Dermis blood vessel endothelial cell (primary cell): Measurements from ENCODE around the gene STARD3NL. TPM values are rescaled to one million over a fixed set of nuclear protein-coding genes. Genes with fewer than 3 reads are reported as not detected.
"Not testable (repeated sequence)": the region's sequence is repeated elsewhere in the genome, so short reads cannot be mapped to it uniquely, and the experiment has no call there.

ENCODE experiments used
- DNase-seq: peaks from one replicate; pipeline ENCODE4 v3.0.0; 2010
- total RNA-seq: library from RNA; depleted of rRNA; stranded (reverse); fragments of >200 nt; gene quantifications from 2 replicates; pipeline ENCODE4 v1.2.3, GENCODE V29; 2014

STARD3NL gene, protein sequence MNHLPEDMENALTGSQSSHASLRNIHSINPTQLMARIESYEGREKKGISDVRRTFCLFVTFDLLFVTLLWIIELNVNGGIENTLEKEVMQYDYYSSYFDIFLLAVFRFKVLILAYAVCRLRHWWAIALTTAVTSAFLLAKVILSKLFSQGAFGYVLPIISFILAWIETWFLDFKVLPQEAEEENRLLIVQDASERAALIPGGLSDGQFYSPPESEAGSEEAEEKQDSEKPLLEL
- 110 and 111 TPM in 2 replicates for total RNA-seq

DNA sequence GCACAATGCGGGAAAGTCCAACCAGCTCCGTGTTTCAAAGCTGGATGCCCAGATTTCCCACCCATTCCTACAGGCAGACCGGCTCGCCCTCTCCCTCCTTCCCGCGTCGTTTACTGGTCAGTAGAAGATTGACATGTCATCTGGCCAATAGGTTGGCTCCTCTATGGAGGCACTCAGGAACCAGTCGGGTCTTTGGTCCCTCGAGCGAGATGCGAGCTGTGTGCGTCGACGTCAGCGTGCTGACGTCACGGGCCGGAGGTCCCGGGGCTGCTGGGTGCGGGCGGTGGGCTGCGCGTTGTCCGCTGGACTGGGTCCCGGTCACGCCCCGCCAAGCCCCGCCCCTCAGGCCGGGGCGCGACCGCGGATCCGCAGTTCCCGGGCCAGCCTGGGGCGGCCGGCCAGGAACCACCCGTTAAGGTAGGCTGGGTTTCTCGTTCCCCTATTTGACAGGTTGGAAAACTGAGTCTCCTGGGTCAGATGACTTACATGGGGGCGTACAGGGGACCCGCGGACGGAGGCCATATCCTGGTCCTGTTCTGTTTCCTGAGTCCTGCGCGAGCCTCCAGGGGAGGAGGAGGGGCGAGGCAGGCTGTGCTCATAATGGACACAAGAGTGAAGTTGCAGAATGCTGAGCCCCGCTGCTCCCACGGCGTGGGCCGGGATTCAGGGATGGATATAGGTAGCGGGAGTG lies at the start of gene STARD3NL:
TSS of gene STARD3NL (plus strand) at position 242 of the 691 bp plus-strand sequence. CDS start 29,260 bp downstream, outside the sequence.
- peak; percentile 100 for DNase-seq

DNA sequence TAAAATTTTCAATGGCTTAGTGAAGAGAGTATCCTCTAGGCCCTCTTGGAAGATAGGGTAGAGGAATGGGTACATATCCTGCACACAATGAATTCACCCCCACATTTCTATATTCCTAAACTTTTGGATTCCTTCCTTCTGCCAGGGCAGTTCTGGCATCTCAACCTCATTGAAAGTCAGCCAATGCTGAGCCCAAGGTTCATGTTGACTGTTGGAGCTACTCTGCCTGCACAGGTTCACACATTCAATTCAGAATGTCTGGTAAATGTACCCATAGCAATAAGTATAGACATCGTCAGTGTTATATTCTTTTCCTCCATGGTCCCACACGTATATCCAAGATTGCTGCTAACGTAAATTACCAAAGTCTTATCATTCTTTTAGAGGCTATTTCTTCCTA lies 48.9 kb upstream of the STARD3NL start:
- DNase-seq = no peak

DNA sequence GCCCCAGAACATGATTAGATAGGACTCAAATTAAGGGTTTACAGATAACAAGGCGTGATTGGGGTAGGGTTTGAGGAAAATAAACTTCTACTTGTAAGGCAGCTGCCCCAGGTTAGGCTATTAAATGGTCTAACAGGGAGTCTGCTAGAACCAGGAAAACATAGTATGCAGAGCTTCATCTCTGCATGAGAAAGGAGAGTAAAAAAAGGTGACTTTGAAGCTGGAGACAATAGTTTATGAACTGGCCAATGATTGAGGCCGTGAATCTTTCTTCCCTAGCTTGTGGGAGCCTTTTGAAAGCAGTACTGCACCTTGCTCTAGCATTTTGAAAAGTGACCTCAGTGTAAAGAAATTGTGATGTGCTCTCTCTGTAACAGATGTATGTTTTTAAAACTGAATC lies 48.5 kb upstream of the STARD3NL start:
- DNase-seq = no peak

DNA sequence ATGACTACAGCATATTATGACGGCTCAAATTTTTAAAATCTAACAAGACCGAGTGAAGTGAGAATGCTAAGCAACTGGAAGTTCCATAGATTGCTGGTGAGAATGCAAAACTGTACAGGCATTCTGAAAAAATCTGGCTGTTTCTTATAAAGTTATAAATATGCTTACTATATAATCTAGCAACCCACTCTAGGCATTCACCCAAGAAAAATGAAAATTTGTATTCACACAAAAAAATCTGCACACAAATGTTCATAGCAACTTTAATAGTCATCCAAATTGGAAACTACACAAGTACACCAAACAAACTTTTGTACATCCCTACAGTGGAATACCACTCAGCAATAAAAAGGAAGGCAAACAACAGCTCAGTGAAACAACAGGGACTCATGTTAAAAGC lies 39.9 kb upstream of the STARD3NL start:
- DNase-seq = no peak

DNA sequence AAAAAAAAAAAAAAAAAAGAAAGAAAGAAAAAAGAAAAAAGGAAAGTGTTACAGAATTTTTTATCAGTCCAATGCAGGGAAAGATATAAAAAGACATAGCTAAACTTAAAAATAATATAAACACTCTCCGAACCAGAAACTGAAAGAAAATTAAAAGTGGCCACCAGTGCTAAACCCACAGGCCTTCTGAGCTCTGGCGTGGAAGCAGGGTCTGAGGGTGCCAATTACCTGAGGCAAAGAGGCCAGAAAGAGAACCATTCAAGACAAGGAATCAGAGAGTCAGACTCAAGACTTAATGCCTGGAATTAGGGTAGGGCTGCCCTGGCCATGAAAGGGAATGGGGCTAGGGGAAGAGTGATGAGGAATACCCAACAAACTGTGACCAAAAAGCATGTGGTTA lies 36.9 kb upstream of the STARD3NL start:
- DNase-seq = no peak

DNA sequence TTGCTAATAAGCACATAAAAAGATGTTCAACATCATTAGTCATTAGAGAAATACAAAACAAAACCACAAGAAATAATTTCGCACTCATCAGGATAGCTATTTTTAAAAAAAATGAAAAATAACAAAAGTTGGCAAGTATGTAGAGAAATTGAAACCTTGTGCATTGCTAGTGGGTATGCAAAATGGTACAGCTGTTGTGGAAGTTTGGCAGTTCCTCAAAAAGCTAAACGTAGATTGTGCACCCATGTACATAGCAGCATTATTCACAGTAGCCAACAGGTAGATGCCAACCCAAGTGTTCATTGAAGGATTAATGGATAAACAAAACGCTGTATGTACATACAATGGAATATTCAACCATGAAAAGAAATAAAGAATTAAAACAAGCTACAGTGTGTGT lies 35.3 kb upstream of the STARD3NL start:
- DNase-seq = no peak

DNA sequence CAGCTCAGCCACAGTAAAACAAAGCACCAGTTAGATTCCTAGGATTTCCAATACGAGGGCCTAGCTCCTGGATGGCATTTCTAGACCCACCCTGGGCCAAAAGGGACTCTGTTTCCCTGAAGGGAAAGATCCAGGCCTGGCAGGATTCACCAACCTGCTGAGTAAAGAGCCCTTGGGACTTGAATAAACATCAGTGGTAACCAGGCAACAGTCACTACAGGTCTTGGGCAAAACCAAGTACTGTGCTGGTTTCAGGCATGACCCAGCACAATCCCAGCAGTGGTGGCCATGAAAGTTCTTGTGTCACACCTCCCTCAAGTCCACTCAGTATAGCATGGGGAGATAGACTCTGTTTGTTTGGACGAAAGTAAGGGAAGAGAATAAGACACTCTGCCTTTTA lies 31.0 kb upstream of the STARD3NL start:
- DNase-seq = no peak

DNA sequence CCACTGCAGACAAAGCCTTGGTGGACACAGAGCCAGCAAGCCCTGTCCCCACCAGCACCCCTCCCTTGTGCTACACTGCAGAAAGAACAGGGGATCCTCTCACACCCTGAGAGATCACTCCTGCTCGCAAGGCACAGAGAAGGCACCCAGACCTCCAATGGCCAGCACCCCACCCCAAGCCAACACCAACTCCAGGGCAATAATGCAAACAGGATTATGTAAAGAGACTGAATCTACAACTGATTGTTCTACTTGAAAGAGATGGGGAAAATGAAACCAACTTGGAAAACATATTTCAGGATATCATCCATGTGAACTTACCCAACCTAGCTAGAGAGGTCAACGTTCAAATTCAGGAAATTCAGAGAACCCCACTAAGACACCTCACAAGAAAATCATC lies 26.5 kb upstream of the STARD3NL start:
- no peak for DNase-seq

DNA sequence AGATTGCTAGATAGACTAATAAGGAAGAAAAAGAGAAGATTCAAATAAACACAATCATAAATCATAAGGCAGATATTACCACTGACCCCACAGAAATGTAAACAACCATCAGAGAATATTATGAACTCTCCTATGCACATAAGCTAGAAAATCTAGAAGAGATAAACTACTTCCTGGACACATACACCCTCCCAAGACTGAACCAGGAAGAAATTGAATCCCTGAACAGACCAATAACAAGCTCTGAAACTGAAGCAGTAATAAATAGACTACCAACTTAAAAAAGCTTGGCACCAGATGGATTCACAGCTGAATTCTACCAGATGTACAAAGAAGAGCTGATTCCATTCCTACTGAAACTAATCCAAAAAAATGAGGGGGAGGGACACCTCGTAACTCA lies 24.5 kb upstream of the STARD3NL start:
- no peak for DNase-seq

DNA sequence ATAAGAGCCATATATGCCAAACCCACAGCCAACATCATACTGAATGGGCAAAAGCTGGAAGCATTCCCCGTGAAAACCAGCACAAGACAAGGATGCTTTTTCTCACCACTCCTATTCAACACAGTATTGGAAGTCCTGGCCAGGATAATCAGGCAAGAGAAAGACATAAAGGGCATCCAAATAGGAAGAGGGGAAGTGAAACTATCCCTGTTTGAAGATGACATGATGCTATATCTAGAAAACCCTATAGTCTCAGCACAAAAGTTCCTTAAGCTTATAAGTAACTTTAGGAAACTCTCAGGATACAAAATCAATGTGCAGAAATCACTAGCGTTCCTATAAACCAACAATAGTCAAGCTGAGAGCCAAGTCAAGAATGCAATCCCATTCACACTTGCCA lies 23.8 kb upstream of the STARD3NL start:
- no peak for DNase-seq

DNA sequence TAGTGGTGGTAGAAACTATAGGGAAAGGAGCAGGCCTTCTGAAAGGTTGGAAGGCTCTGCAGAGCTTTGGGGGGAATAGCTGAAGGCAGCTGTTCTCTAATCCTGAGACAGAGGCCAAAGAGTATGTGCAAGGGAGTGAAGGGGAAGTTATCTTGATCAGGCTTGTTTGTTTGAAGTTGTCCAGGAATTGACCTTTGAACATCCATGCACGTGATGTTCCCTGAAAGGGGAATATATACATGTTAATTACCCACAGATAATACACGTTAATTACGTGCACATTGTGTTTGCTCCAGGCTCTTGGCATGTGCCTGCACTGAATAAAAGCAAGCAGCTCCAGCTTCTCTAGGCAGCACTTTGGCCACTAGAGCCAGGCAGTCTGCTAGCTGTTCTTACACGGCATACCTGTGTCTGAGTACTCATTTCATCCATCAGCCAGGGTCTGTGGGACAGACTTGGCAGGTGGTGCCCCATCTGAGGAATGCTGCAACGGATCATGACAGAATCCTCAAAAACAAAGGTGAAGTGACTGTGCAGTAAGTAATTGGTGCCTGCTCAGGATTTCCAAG lies 18.0 kb upstream of the STARD3NL start:
- DNase-seq = no peak

DNA sequence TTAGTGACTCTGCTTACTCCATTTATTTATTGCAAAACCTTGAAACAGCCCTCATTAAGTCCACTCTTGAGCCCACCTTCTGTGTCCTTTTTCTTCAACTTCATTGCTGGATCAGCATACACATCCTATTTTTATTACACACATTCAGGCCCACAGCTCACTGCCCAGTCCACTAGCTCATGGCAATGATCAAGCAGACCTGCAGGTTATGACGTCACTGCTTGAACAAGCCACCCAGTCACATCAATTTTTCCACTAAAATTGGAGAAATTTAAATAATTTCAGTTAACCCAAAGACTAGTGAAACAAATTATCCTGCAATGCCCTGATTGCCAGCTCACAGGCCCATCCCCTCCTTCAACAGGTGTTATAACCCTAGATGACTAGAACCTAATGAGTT lies 16.0 kb upstream of the STARD3NL start:
- DNase-seq = no peak

DNA sequence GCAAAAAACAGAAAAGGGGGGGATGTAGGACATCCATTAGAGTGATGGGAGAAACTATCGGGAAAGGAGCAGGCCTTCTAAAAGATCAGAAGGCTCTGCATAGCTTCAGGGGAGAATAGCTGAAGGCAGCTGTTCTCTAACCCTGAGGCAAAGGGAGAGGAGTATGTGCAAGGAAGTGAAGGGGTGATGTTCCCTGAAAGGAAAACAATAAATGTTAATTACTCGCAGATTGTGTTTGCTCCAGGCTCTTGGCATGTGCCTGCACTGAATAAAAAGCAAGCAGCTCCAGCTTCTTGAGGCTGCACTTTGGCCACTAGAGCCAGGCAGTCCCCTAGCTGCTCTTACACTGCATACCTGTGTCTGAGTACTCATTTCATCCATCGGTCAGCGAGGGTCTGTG lies 14.4 kb upstream of the STARD3NL start:
- no peak for DNase-seq

DNA sequence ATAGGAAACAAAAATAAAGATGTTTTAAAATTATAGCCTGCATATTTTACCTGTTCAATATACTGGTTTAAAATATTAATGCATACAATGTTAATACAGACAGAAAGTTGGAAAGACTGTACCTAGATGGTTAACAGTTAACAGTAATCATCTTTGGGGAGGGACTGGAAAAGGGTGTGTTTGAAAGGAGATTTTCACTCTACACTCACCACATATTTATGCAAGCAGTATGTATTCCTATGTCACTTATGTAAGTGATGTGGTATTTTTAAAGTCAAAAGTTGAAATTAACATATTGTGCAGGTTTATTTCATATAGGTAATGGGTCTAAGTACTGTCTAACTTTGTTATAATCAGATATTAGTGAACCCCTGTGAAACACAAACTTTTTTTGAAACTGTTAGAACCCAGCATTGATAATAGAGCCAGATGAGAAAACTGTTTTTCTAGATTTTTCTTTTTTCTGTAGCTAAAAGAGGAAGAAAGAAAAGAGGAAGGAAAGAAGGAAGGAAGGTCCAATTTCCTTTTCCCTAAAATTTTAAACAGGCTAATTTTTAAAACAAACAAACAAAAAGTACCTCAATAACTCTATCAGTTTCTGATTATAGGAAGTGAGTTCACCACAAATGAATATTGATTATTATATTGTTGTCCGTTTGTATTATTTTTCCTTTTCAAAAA lies 9.0 kb upstream of the STARD3NL start:
- DNase-seq = no peak

DNA sequence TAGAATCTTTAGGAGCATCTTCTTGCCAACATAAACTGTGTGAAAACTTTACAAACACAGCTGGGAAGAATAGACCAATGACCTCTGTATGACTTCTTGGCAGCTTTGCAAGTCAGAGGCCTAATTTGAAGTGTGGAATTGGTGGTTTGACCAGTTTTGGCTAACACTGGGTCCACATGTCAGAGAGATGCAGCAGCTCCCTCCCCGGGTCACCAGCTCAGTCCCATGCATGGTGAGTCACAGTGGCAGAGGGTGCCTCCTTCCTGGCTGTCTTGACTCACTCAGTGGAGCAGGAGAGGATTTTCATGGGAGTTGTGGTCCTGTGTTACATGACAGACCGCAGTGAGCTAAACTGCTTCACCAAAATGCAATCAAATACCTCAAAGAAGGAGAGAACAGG lies 8.2 kb upstream of the STARD3NL start:
- no peak for DNase-seq

DNA sequence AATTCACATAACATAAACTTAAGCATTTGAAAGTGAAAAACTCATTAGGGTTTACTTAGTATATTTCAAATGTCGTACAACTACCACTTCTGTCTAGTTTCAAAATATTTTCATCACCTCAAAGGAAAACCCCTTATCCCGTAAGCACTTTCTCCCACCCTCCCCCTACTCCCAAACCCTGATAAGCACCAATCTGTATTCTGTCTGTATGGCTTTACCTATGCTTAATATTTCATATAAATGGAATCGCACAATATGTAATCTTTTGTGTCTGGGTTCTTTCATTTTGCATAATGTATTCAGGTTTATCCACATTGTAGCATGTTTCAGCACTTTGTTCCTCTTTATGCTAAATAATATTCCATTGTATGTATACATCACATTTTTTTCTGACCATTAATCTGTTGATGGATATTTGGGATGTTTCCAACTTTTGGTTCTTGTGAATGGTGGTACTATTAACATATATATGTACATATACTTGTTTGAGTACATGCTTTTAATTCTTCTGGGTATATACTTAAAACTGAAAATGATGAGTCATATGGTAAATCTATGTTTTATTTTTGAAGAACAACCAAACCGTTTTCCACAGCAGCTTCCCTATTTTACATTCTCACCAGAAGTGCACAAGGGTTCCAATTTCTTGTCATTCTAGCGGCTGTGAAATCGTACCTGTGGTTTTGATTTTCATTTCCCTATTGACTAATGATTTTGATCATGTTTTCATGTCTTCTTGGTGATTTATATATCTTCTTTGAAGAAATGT lies 6.2 kb upstream of the STARD3NL start:
- DNase-seq = no peak

DNA sequence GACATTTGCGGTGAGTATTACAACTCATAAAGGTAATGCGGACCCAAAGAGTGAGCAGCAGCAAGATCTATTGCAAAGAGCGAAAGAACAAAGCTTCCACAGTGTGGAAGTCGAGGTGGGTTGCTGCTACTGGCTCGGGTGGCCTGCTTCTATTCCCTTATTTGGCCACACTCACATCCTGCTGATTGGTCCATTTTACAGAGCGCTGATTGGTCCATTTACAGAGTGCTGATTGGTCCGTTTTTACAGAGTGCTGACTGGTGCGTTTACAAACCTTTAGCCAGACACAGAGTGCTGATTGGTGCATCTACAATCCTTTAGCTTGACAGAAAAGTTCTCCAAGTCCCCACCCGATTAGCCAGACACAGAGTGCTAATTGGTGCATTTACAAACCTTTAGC lies 2.5 kb upstream of the STARD3NL start:
- not testable (repeated sequence) for DNase-seq

DNA sequence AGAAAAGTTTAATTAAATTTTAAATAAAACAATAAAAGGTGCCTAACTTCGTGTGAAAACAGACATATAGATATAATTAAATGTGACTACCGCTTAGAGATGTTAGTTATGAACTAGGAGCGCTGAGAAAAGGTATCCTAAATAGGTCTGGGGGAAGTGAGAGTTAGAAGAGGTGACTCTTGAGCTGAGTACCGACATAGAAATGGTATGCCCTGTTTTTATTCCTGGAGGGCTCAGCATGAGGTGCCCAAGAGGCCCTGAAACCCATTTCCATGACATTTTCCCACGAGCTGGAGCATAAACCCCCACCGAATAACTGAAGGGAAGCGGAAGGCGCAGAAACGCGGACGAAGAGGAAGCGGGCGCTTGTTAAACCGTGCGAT lies 433 bp upstream of the STARD3NL start:
- DNase-seq = no peak

DNA sequence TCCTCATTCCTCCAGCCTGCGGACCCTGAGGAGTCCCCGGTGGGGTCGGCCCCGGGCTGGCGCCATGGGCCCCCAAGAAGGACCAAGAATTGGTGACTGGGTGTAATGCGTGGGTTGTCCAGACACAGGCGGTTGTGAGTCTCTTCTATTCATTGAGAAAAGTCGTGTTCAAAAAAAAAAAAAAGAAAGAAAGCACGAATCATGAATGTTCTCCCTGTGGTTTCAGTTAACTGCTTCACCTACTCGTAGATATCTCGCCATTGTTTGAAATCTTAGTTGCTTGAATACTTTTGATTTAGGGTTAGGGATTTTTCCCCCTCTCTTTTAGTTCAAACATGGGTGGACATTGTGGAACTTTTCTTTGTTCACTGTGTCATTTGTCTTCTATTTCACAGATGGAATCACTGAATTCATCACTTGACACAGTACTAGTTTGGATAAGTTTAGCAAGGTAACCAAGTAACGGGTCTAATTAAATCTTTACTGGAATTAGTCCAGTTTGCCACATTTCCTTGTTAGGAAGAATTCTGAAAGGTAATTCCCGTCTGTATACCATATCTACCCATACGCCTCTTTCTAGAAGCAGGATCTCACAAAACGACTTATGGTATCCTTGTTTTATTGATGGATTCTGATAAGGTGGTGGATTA lies 775 bp downstream of the STARD3NL start:
- peak; percentile 58 for DNase-seq

DNA sequence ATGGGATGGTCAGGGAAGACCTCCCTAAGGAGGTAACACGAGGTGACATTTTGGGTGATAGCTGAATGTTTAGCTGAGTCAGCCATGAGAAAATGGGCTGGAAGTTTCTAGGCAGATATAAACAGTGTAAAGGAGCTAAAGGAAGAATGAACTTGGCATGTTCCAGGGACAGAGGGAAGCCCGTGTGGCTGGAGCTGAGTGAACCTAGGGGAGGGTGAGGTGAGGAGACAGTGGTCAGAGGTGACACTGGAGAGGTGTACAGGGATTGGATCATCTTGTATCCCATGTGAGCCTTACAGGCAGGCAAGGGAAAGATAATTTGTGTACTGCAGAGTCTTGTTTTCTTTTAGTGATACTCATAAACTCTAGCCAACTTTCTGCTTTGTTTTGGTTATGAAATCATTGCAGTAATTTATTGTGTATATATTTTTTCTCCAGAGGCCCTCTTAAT lies 1.8 kb downstream of the STARD3NL start:
- DNase-seq = peak; percentile 35

DNA sequence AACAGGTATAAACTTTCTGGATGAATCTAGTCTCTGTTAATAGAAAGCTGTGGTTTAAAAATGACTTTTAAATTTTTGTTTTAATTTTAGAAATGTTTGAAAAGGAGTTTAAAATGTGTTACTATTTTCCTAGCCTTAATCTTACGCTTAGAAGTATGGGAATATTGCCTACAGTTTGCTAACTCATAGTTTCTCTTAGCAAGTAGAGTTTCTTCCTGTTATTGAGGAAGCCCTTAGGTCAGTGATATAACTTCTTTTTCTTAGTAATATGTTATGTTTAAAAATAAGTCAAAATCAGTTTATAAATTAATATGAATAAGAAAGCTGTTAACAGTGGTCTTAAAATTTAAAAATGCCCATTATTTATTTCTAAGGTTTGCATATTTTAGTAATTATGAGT lies 3.1 kb downstream of the STARD3NL start:
- peak; percentile 40 for DNase-seq

DNA sequence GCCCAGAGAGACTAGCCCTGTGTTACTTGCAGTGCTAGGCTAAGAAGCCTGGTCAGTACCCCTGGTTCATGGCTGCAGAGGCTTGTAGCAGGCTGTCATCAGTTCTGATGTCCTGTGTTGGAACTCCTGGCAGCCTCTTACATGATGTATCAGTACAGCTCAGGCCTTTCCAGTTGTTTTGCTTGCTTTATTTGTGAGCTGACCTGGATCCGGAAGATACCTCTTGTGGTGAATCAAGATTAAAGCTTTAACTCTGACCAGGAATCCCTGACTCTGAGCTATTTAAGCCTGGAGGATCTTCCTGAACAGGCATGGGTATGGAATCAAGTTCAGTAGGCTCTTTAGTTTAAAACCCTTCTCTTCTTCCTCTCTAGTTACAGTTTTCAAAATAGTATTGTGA lies 4.4 kb downstream of the STARD3NL start:
- DNase-seq = no peak
